NK-92 (cell line): Measurements from ENCODE around the gene HNF4A.

Source experiments
- DNase-seq: peaks from one replicate; lab custom pipeline; 2025; ENCODE audit not compliant: unreplicated experiment; lab: John Stamatoyannopoulos, UW

The HNF4A gene

GRCh38 chr20:44423480-44423879 lies 68.0 kb downstream of the HNF4A start:
- DNase-seq: no peak

GRCh38 chr20:44424039-44424495 lies 68.6 kb downstream of the HNF4A start:
- DNase-seq: no peak

- no peak for DNase-seq
These were observed 70.4 kb downstream of the HNF4A start for GRCh38 chr20:44425923-44426322.

DNA sequence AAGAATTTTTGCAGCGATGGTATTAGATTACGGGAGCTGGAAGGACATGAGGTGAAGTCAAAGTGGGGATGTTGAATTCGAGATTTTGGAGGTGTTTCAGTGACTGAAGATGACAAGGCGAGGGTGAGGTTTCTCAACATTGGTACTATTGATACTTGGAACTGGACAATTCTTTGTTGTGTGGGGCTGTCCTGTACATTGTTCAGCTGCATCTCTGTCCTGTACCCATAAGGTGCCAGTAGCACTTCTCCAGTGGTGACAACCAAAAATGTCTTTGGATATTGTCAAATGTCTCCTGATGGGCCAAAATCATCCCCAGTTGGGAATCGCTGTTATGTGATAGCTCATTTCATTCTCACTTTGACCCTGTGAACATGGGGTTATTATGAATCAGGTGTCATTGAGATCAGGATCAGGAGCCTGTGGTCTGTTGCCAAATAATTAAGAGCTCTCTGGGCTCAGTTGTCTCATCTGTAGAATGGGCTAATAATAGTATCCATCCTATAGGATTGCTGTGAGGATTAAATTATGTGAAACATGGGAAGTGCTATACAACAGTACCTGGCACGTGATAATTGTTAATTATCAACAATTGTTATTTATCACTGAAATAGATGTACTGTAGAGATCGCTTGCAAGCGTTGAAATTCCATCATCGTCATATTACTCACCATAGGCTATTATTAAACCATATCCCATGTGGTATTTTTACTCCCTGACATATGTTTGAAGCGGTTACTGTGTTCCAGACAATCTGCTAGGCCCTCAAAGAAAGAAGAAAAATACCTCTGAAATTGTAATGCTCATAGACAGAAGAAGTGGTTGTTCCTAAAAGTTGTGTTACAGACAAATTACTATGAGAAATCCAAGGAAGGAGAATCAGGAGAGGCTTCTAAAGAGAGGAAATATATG lies 71.6 kb downstream of the HNF4A start:
- no peak for DNase-seq

DNA sequence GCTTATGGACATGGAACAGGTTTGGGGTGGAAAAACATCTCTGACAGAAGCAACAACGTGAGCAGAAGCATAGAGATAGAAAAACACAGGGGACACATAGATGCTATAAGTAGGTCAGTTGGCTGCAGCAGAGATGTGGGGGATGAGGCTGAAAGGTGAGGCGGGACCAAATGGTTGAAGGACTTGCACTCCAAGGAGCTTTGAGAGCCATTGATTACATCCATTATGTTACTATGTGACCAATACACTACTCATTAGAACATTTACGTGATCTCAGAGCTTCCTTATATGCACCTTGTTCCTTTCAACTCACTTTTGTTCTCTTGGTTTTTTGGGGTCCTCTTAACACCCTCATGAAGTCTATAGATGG lies 72.3 kb downstream of the HNF4A start:
- no peak for DNase-seq

DNA sequence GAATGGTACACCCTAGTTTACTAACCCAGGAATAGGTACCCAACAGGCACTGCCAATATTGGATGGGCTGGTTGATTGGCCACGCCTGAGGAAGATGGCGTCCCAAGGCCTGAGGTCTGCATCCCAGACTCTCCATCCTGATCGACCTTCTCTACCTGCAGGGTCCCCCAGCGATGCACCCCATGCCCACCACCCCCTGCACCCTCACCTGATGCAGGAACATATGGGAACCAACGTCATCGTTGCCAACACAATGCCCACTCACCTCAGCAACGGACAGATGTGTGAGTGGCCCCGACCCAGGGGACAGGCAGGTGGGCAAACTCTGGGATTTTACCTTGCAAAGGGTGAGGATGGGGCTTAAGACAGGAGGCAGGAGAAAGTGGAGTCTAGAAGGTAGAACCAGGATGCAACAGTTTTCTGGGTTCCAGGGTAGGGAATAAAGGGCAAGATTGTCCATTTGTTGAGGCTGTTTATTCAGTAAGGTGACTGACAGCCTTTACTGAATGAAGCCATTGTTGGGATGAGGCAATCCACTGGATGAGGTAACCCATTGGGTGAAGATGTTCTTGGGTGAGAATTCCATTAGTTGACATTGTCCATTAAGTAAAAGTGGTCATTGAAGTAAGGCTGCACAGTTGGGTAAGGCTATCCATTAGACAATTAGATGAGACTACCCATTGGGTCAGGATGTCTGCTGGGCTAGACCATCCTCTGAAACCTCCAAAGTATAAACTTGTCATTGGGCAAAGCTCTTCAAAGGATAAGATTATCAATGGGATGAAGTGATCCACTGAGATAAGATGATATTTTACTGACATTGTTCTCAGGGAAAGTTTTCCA lies 72.9 kb downstream of the HNF4A start:
- DNase-seq: no peak

DNA sequence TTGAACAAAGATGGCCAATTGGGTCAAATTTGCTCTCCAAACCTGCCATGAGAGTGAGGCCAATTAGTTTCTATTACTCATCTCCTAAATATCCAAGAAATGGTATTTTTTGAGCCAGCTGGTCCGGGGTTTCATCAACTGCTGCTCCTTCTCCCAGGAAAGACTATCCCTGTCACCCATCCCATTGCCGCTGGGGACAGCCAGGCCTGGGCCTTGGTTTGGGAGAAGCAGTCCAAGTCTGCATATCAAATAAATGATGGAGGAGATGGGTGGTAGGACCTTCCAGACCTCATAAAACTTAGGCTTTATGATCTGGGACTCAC lies 73.5 kb downstream of the HNF4A start:
- DNase-seq: no peak

DNA sequence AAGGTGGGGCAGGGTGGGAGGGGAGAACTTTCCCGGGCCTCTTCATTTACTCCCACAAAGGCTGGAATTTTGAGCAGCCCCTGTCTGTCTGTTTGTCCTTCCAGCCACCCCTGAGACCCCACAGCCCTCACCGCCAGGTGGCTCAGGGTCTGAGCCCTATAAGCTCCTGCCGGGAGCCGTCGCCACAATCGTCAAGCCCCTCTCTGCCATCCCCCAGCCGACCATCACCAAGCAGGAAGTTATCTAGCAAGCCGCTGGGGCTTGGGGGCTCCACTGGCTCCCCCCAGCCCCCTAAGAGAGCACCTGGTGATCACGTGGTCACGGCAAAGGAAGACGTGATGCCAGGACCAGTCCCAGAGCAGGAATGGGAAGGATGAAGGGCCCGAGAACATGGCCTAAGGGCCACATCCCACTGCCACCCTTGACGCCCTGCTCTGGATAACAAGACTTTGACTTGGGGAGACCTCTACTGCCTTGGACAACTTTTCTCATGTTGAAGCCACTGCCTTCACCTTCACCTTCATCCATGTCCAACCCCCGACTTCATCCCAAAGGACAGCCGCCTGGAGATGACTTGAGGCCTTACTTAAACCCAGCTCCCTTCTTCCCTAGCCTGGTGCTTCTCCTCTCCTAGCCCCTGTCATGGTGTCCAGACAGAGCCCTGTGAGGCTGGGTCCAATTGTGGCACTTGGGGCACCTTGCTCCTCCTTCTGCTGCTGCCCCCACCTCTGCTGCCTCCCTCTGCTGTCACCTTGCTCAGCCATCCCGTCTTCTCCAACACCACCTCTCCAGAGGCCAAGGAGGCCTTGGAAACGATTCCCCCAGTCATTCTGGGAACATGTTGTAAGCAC lies 74.1 kb downstream of the HNF4A start:
- DNase-seq: no peak

- no peak for DNase-seq
These were observed 75.0 kb downstream of the HNF4A start for GRCh38 chr20:44430270-44431065.

- no peak for DNase-seq
These were observed 75.6 kb downstream of the HNF4A start for GRCh38 chr20:44431118-44431501.

GRCh38 chr20:44431502-44432234 lies 76.2 kb downstream of the HNF4A start:
- no peak for DNase-seq

- DNase-seq: no peak
These were observed 77.4 kb downstream of the HNF4A start for GRCh38 chr20:44432618-44433577.

DNA sequence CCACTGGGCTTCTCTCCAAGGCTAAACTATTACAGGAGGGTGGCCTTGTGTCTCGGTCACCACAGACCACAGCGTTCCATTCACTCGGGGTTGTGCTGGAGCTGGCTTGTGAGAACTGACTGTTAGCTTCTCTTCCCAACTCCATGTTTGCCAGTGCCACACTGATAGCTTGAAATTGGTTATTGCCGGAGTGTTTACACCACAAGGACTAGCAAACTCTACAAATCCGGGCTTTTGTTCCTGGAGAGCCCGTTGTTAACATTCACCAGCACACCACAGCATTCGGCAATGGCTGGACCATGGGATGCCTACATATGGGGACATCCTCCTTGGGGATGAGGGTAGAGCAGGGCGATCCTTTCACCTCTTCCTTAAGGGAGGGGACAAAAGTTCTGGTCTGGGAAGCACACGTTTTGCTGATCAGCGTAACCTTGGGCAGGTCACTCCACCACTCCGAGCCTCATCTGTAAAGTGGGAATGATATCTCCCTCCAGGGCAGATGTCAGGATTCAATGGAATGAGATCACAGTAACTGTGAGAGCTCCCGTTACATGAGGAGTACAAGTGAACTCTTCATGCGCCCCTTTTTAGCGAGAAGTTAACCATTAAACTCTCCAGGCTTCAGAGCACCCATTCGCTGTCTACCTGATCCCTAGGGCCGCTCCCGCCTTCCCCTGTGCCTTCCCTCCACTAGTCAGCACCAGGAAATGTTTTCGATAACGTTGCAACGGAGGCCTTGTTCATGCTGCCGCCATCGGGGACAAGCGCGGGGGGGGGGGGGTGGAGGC lies 78.4 kb downstream of the HNF4A start:
- DNase-seq: no peak

DNA sequence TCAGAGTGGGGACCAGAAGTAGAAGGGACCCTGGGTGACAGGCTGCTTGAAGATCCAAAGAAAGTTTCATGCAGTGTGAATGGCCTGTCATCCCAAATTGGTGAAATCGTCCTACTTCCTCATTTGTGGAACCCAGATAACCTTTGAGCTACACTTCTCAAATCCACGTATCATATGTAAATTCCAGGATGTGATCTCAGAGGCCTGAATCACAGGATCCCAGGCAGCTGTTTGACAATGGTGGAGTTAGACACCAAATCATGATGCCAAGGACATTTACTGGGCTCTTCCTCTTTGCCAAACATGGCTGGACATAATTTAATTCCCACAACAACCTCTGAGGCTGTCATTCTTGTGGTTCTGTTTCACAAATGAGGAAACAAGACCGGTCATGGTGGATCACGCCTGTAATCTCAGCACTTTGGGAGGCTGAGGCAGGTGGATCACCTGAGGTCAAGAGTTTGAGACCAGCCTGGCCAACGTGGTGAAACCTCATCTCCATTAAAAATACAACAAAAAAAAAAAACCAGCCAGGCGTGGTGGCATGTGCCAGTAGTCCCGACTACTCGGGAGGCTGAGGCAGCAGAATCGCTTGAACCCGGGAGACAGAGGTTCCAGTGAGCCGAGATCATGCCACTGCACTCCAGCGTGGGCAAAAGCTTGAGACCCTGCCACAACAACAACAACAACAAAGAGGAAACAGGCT lies 80.3 kb downstream of the HNF4A start:
- no peak for DNase-seq

- DNase-seq: no peak
These were observed 80.9 kb downstream of the HNF4A start for GRCh38 chr20:44436393-44436792.

DNA sequence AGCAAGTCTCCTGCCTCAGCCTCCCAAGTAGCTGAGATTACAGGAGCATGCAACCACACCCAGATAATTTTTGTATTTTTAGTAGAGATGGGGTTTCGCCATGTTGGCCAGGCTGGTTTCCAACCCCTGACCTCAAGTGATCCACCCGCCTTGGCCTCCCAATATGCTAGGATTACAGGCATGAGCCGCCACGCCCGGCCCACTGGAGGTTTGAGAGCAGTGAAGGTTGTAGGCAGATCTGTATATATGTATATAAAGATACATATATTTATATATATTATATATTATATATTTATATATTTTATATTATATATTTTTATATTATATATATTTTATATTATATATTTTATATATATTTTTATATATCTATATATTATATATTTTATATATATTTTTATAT lies 82.0 kb downstream of the HNF4A start:
- DNase-seq: no peak

DNA sequence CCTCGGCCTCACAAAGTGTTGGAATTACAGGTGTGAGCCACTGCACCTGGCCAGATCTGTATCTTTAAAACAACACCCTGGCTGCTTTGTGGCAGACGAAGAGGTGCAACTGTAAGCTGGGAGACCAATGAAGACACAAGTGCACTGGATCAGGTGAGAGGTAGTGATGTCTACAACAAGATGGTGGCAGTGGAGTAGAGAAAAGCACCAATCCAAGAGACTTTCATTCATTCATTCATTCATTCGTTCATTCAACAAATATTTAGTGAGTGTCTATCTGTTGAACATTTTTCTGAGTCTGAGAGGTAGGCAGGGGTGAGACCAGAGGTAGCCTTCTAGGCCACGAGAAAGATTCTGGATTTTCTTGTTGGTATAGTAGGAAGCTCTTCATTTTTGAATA lies 83.3 kb downstream of the HNF4A start:
- DNase-seq: no peak
